Right lobe of liver (tissue), 4 donors: ENCODE measurements around the gene RAB10.

ENCODE experiments used
- POLR2A ChIP-seq: fragments of 450-650 bp; IDR thresholded peaks from one replicate; pipeline ENCODE4 v1.6.1; 2017; ENCODE audit warnings: antibody characterized with exemption, mild to moderate bottlenecking
- TF ChIP-seq, protein P1 (sequence below), 4 donors: fragments of 200-600 bp in 3 of 4; fragments of 450-650 bp in 1 of 4; IDR thresholded peaks; one replicate each; pipeline versions ENCODE4 v1.5.1 to v1.8.0; 2016 to 2022; ENCODE audit warnings: antibody characterized with exemption in 4 of 4, mild to moderate bottlenecking in 2 of 4
- donor health status: DM: no; HTN: no; CAD: no.
- donor health status: DM: no; HTN: no; CAD: no.
- donor health status: DM: no; HTN: yes; CAD: no.

GRCh38 chr2:26048791-26049190 lies 14.9 kb downstream of the RAB10 start:
- TF ChIP-seq, protein P1, sequence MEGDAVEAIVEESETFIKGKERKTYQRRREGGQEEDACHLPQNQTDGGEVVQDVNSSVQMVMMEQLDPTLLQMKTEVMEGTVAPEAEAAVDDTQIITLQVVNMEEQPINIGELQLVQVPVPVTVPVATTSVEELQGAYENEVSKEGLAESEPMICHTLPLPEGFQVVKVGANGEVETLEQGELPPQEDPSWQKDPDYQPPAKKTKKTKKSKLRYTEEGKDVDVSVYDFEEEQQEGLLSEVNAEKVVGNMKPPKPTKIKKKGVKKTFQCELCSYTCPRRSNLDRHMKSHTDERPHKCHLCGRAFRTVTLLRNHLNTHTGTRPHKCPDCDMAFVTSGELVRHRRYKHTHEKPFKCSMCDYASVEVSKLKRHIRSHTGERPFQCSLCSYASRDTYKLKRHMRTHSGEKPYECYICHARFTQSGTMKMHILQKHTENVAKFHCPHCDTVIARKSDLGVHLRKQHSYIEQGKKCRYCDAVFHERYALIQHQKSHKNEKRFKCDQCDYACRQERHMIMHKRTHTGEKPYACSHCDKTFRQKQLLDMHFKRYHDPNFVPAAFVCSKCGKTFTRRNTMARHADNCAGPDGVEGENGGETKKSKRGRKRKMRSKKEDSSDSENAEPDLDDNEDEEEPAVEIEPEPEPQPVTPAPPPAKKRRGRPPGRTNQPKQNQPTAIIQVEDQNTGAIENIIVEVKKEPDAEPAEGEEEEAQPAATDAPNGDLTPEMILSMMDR (IDR thresholded peaks at IDR 0.05): no peak
- TF ChIP-seq POLR2A: no peak
